COLO668 (cell line): ENCODE measurements around the gene DNAJB13.

Experiments used
- DNase-seq: peaks from one replicate; lab custom pipeline; 2025; ENCODE audit not compliant: unreplicated experiment; lab: John Stamatoyannopoulos, UW

DNAJB13 gene

DNA sequence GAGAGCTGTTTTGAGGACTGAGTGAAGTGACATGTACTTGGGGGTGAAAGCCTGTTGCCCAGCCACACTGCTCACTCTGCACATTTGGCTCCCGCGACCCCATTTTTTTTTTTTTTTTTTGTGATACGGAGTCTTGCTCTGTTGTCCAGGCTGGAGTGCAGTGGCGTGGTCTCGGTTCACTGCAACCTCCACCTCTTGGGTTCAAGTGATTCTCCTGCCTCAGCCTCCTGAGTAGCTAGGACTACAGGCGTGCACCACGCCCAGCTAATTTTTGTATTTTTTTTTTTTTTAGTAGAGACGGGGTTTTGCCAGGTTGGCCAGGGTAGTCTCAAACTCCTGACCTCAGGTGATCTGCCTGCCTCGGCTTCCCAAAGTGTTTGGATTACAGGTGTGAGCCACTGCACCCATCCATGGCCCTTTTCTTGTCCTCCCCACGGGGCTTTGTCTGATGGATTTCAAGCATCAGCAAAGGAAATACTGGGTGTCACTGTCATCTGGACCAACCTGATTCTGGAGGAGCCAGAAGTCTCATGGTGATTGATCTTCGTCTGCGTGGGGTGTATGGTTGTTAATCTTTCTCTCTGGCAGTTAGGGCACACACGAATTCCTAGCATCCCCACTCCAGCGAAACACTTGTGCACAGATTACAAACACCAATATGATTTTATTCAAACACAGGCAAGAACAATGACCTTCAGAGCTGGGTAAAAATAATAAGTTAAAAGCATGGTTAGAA is 61.4 kb downstream of the DNAJB13 start:
- no peak for DNase-seq

GRCh38 chr11:74013141-74013540 is 62.3 kb downstream of the DNAJB13 start:
- DNase-seq, result no peak

DNA sequence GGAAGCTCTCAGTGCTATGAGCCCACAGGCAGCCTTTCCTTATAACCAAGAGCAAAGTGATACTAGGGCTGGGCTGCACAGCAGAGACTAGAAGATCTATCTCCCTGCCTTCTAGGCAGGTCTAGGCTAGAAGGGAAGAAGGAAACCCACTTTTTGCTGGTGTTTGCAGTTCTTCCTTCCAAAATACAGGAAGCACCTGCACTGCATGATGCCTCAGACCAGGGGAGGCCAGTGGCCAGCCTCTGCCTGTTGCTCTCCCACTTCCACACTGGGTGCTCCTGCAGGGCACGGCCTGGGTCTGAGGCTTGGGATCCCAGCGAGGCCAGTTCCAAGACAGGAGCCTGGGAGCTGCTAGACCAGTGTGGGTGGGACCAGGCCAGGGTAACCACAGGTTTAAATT is 64.1 kb downstream of the DNAJB13 start:
- DNase-seq, result no peak

DNA sequence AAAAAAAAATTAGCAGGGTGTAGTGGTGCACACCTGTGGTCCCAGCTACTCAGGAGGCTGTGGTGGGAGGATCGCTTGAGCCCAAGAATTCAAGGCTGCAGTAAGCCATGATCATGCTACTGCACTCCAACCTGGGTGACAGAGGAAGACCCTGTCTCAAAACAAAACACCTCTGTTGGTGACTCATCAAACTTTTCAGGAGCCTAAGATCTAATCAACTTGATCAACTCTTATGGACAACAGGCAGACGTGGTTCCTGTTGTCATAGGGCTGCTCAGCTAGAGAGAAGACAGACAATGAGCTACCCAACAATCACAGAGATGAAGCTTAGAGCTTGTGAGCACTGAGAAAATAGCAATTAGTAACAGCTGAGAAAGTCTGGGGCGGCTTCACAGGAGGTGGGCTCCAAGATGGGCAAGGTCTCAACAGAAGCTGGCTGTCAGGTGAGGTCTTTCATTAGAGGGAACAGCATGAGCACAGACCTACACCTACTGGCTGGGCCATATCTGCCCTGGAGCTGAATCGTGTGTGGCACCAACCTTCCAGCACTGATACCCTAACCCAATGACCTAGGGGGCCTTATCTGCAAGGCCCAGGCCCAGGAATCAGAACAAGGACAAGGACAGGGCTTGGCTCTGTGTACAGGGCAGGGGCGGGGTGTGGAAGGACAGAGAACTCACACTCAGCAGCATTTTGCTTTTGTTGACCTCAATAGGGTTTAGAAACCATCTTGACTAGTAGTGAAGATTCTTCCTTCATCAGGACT is 65.3 kb downstream of the DNAJB13 start:
- DNase-seq, result no peak

- DNase-seq, result no peak
Observed at GRCh38 chr11:74017631-74018030, 66.8 kb downstream of the DNAJB13 start.

DNA sequence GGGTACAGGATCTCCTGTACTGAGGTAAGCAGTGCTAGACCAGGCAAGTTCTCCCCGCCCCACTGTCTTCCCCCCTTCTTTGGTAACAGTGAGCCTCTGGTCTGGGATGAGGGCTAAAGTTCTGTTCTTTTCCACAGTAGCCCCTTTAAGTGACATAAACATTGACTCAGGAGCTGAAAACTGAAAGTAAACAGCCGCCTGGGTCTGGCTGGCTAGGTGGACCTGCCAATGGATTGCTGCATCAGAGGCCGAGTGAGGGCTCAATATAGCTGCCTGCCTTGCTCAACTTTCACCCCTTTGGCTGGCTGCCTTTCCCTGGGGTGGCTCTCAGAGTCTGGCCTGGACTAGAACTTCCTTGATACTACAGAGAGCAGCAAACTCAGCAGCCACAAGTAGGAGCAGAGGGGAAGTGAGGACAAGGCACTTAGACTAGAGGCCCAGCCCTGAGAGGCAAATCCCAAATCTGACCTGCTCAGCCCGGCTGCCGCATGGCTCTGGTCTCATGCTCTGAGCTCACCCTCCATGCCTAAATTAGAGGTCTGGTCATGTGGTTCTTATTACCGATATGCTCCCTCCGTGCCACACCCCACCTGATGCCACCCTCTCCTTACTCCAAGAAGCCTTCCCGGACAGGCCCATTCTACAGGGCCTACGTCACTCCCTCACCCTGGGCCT is 67.6 kb downstream of the DNAJB13 start:
- DNase-seq, result no peak

- no peak for DNase-seq
Observed at GRCh38 chr11:74019104-74019738, 68.4 kb downstream of the DNAJB13 start.

DNA sequence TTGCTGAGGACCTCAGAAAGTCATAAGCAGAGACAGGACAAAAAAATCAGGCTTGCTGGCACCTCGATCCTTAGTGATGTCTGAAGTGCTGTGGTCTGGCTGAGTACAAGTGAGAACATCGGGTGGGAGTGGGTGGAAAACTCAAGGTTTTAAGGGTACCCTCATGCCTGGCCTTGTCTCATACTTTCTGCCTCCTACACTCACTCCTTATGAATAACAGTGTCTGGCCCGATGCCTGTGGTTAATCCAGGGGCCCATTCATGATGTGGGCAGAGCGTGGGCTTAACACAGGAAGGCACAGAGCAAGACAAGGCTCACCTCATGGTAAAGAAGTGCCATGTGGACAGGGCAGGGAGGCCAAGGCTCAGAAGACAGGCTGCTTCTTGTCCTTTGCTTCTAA is 69.0 kb downstream of the DNAJB13 start:
- DNase-seq, result no peak
